ENCODE results near the gene ATXN1. TPM values are rescaled to one million over a fixed set of nuclear protein-coding genes. Genes with fewer than 3 reads are reported as not detected.
A peak's percentile ranks its signal among the peaks of the same experiment; 100 is the strongest.

ATXN1 gene
- polyA plus RNA-seq, 1 donor (not counting 4 experiments of a cell fraction or from before 2014, with no cell fraction given), result 9.7 TPM

- Histone ChIP-seq H3K4me3 (ENCODE audit: control insufficient read depth in 2 of 3, extremely low read depth in 1 of 3, insufficient read depth in 2 of 3, low read depth in 1 of 3, low read length in 3 of 3) (peak overlapping the region; percentile 79 to 89 (median 88)), H3K9me1 (ENCODE audit: control insufficient read depth, extremely low read depth, insufficient read depth, low read length) (no peaks in the 10 kb centered on the region), H3K27me3 (ENCODE audit: control insufficient read depth, extremely low read depth, insufficient read depth, low read length) (no peaks in the 10 kb centered on the region), H3K9ac (ENCODE audit: control insufficient read depth, extremely low read depth, insufficient read depth, low read length) (peak overlapping the region; percentile 97), H4K20me1 (ENCODE audit: control insufficient read depth, extremely low read depth, insufficient read depth, low read length) (no peaks in the 10 kb centered on the region), H3K9me3 (ENCODE audit: control insufficient read depth, low read depth, low read length) (no peaks in the 10 kb centered on the region), H3K36me3 (ENCODE audit: control insufficient read depth in 2 of 2, extremely low read depth in 1 of 2, insufficient read depth in 2 of 2, low read length in 2 of 2) (no peaks in the 10 kb centered on the region), H3K27ac (ENCODE audit: control insufficient read depth, insufficient read depth, low read length) (peak overlapping the region; percentile 81), H3K4me1 (ENCODE audit: control insufficient read depth, extremely low read depth, insufficient read depth, low read length) (peaks cover 36% of the 10 kb centered on the region), H2AFZ (ENCODE audit: control insufficient read depth, low read length) (peak overlapping the region; percentile 70), H3K79me2 (ENCODE audit: control insufficient read depth, insufficient read depth, low read length) (peaks cover 35% of the 10 kb centered on the region), H3K4me2 (ENCODE audit: control insufficient read depth, extremely low read depth, insufficient read depth, low read depth, low read length) (peak overlapping the region; percentile 88)
- no peak for DNase-seq (ENCODE audit: low read depth, low spot score)
- no peak for TF ChIP-seq EZH2 (IDR thresholded peaks at IDR 0.05; ENCODE audit: low read length)
- TF ChIP-seq, protein P1, sequence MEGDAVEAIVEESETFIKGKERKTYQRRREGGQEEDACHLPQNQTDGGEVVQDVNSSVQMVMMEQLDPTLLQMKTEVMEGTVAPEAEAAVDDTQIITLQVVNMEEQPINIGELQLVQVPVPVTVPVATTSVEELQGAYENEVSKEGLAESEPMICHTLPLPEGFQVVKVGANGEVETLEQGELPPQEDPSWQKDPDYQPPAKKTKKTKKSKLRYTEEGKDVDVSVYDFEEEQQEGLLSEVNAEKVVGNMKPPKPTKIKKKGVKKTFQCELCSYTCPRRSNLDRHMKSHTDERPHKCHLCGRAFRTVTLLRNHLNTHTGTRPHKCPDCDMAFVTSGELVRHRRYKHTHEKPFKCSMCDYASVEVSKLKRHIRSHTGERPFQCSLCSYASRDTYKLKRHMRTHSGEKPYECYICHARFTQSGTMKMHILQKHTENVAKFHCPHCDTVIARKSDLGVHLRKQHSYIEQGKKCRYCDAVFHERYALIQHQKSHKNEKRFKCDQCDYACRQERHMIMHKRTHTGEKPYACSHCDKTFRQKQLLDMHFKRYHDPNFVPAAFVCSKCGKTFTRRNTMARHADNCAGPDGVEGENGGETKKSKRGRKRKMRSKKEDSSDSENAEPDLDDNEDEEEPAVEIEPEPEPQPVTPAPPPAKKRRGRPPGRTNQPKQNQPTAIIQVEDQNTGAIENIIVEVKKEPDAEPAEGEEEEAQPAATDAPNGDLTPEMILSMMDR (optimal IDR thresholded peaks at IDR 0.05 in 1 of 3, IDR thresholded peaks at IDR 0.05 in 1 of 3, conservative IDR thresholded peaks at IDR 0.05 in 1 of 3; ENCODE audit: extremely low read depth in 1 of 3, insufficient read depth in 2 of 3, low read length in 3 of 3), result no peak
- dilution Hi-C loops (cut with MboI; ENCODE audit: extremely low pct_ligation_motif_present, low sequenced_read_pairs), result no loop called here
- no peak for FAIRE-seq
These were observed 2.0 kb downstream of the ATXN1 start for GRCh38 chr6:16759181-16759645.

- H3K9ac ChIP-seq (ENCODE audit: control insufficient read depth, extremely low read depth, insufficient read depth, low read length), result peak overlapping the region; percentile 97
- no peaks in the 10 kb centered on the region for H3K36me3 ChIP-seq (ENCODE audit: control insufficient read depth in 2 of 2, extremely low read depth in 1 of 2, insufficient read depth in 2 of 2, low read length in 2 of 2)
- dilution Hi-C loops (cut with MboI; ENCODE audit: extremely low pct_ligation_motif_present, low sequenced_read_pairs), result no loop called here
- H3K9me1 ChIP-seq (ENCODE audit: control insufficient read depth, extremely low read depth, insufficient read depth, low read length), result no peaks in the 10 kb centered on the region
- peaks cover 35% of the 10 kb centered on the region for H3K79me2 ChIP-seq (ENCODE audit: control insufficient read depth, insufficient read depth, low read length)
- peak overlapping the region; percentile 81 for H3K27ac ChIP-seq (ENCODE audit: control insufficient read depth, insufficient read depth, low read length)
- no peak for FAIRE-seq
- peak overlapping the region in 2 of 3 experiments; percentile 88 to 89 for H3K4me3 ChIP-seq (ENCODE audit: control insufficient read depth in 2 of 3, extremely low read depth in 1 of 3, insufficient read depth in 2 of 3, low read depth in 1 of 3, low read length in 3 of 3)
- peaks cover 31% of the 10 kb centered on the region for H3K4me1 ChIP-seq (ENCODE audit: control insufficient read depth, extremely low read depth, insufficient read depth, low read length)
- no peaks in the 10 kb centered on the region for H3K9me3 ChIP-seq (ENCODE audit: control insufficient read depth, low read depth, low read length)
- DNase-seq (ENCODE audit: low read depth, low spot score), result no peak
- no peaks in the 10 kb centered on the region for H4K20me1 ChIP-seq (ENCODE audit: control insufficient read depth, extremely low read depth, insufficient read depth, low read length)
- no peaks in the 10 kb centered on the region for H3K27me3 ChIP-seq (ENCODE audit: control insufficient read depth, extremely low read depth, insufficient read depth, low read length)
- TF ChIP-seq, protein P1 (optimal IDR thresholded peaks at IDR 0.05 in 1 of 3, IDR thresholded peaks at IDR 0.05 in 1 of 3, conservative IDR thresholded peaks at IDR 0.05 in 1 of 3; ENCODE audit: extremely low read depth in 1 of 3, insufficient read depth in 2 of 3, low read length in 3 of 3), result no peak
- TF ChIP-seq EZH2 (IDR thresholded peaks at IDR 0.05; ENCODE audit: low read length), result no peak
- no peak overlapping the region for H2AFZ ChIP-seq (ENCODE audit: control insufficient read depth, low read length)
- peak overlapping the region; percentile 88 for H3K4me2 ChIP-seq (ENCODE audit: control insufficient read depth, extremely low read depth, insufficient read depth, low read depth, low read length)
These were observed 2.9 kb downstream of the ATXN1 start for GRCh38 chr6:16758163-16758975.

Data from keratinocyte (primary cell).